ENCODE measurements around the gene PHLDA2. TPM values are rescaled to one million over a fixed set of nuclear protein-coding genes. Genes with fewer than 3 reads are reported as not detected.
"Not testable (repeated sequence)": the region's sequence is repeated elsewhere in the genome, so short reads cannot be mapped to it uniquely, and the experiment has no call there.

PHLDA2 gene
- total and polyA plus RNA-seq, 2 of the 13 experiments (the other 11 are each of a cell fraction or from before 2014, with no cell fraction given): 0.55 to 0.78 TPM

DNA sequence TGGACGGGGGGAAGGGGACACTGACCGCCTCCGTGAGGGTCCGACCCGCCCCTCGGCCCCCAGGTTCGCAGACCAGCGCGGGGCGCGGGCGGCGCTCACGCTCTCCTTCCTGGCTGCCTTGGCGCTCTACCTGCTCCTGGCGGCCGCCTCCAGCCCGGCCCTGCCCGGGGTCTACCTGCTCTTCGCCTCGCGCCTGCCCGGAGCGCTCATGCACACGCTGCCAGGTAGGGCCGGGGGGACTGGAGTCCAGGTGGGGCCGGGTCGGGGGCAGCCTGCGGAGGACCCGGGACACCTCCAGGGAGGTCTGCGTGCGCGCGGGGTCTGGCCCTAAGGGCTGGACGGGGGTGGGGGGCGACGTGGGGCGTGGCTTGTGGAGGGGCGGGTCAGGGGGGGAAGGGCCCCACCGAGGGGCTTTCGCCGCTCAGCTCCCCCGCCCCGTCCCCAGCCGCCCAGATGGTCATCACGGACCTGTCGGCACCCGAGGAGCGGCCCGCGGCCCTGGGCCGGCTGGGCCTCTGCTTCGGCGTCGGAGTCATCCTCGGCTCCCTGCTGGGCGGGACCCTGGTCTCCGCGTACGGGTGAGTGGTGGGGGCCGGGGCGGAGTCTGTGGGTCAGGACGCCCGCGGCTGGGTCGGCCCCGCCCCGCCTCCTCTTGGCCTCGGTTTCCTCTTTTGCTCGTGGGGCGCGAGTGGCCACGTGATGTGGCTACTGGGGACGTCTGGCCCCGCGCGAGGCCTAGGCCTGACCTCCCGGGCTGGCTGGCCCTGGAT is 19.9 kb downstream of the PHLDA2 start:
- no peak overlapping the region for H3K27ac ChIP-seq (ENCODE audit: extremely low read length, insufficient read depth, low read length)
- 97% methylated on average over 66 of the region's 78 CpGs for WGBS (ENCODE audit: low lambda C conversion rate)
- in situ Hi-C loops (cut with HindIII; ENCODE audit: extremely low pct_ligation_motif_present, low pct_unique_long_range_greater_than_20kb) (no loop called here), intact Hi-C loops (cut with micrococcal nuclease; ENCODE audit: unreplicated experiment) (no loop called here)
- no peaks in the 10 kb centered on the region for H3K27me3 ChIP-seq (ENCODE audit: control insufficient read depth in 1 of 2, insufficient read depth in 2 of 2, low read length in 2 of 2)
- no peak overlapping the region for H2AFZ ChIP-seq (ENCODE audit: low read length)
- H3K4me1 ChIP-seq (ENCODE audit: insufficient read depth, low read length): peaks cover 23% of the 10 kb centered on the region
- H3K9ac ChIP-seq (ENCODE audit: insufficient read depth, low read depth, low read length): no peak overlapping the region
- POLR2A ChIA-PET: no interaction called here
- FAIRE-seq (no peak), DNase-seq (ENCODE audit: low spot score) (no peak), ATAC-seq (no peak)
- H3K36me3 ChIP-seq (replicated peaks in 1 of 2; ENCODE audit: control insufficient read depth in 1 of 2, insufficient read depth in 2 of 2, low read length in 2 of 2): peaks cover 0 to 3% of the 10 kb centered on the region in 2 experiments; a peak in 1 of 5 replicates
- H3K4me3 ChIP-seq (replicated peaks in 1 of 3; ENCODE audit: insufficient read depth in 1 of 3, low read depth in 2 of 3, low read length in 3 of 3): no peak overlapping the region
- H4K20me1 ChIP-seq (ENCODE audit: insufficient read depth, low read length): 0 out of 2 replicates have a peak, but pooled peaks cover 3% of the 10 kb centered on the region
- no peaks in the 10 kb centered on the region for H3K9me3 ChIP-seq (ENCODE audit: low read length)
- H3K4me2 ChIP-seq (ENCODE audit: low read depth, low read length): no peak overlapping the region
- TF ChIP-seq HNRNPK (IDR thresholded peaks at IDR 0.05; ENCODE audit: low read depth, low read length, poor library complexity, severe bottlenecking) (peak; percentile 15), ZNF367 (CRISPR knock-in tag; IDR thresholded peaks at IDR 0.05; ENCODE audit: borderline replicate concordance) (no peak)
- CTCF ChIA-PET (ENCODE audit: low intra/inter-chr PET ratio, low total read pairs): no interaction called here
- BruUV-seq (replicated peaks): no TSS peak
- peaks cover 2% of the 10 kb centered on the region for H3K79me2 ChIP-seq (ENCODE audit: insufficient read depth, low read length)

DNA sequence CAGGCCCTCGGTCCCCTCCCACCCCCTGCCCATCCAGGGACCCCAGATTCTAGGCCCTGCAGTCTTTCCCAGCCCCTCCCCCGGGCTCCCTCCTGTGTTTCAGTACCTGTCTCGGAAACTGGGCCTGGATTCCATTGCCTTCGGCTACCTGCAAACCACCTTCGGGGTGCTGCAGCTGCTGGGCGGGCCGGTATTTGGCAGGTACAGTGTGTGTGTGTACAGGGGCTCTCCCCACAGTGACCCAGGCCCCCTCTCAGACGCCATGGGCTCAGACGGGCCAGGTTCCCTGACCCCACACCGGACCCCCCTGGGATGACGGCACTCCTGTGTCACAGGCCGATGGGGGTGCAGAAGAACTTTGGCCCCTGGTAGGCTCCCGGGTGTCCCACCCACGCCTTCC is 21.1 kb downstream of the PHLDA2 start:
- Histone ChIP-seq H2AFZ (ENCODE audit: low read length) (no peak overlapping the region), H3K27ac (ENCODE audit: extremely low read length, insufficient read depth, low read length) (no peak overlapping the region), H3K4me2 (ENCODE audit: low read depth, low read length) (no peak overlapping the region), H3K9me3 (ENCODE audit: low read length) (no peaks in the 10 kb centered on the region), H3K4me1 (ENCODE audit: insufficient read depth, low read length) (peaks cover 34% of the 10 kb centered on the region), H4K20me1 (ENCODE audit: insufficient read depth, low read length) (0 out of 2 replicates have a peak, but pooled peaks cover 3% of the 10 kb centered on the region), H3K36me3 (replicated peaks in 1 of 2; ENCODE audit: control insufficient read depth in 1 of 2, insufficient read depth in 2 of 2, low read length in 2 of 2) (peaks cover 0 to 3% of the 10 kb centered on the region in 2 experiments; a peak in 1 of 5 replicates), H3K4me3 (replicated peaks in 1 of 3; ENCODE audit: insufficient read depth in 1 of 3, low read depth in 2 of 3, low read length in 3 of 3) (no peak overlapping the region), H3K79me2 (ENCODE audit: insufficient read depth, low read length) (peaks cover 10% of the 10 kb centered on the region), H3K27me3 (ENCODE audit: control insufficient read depth in 1 of 2, insufficient read depth in 2 of 2, low read length in 2 of 2) (no peaks in the 10 kb centered on the region), H3K9ac (ENCODE audit: insufficient read depth, low read depth, low read length) (no peak overlapping the region)
- intact Hi-C loops (cut with micrococcal nuclease; ENCODE audit: unreplicated experiment) (no loop called here), in situ Hi-C loops (cut with HindIII; ENCODE audit: extremely low pct_ligation_motif_present, low pct_unique_long_range_greater_than_20kb) (no loop called here)
- WGBS (ENCODE audit: low lambda C conversion rate): 93% methylated on average over 4 of the region's 14 CpGs
- ChIA-PET POLR2A (no interaction called here), CTCF (ENCODE audit: low intra/inter-chr PET ratio, low total read pairs) (no interaction called here)
- FAIRE-seq (no peak), DNase-seq (ENCODE audit: low spot score) (no peak), ATAC-seq (no peak)
- TF ChIP-seq ZNF432 (CRISPR knock-in tag; IDR thresholded peaks at IDR 0.05; ENCODE audit: borderline replicate concordance) (no peak), AGO2 (optimal IDR thresholded peaks at IDR 0.05; ENCODE audit: low read depth, low read length) (peak; percentile 34)
- BruUV-seq (replicated peaks): no TSS peak

- FAIRE-seq; CTCF ChIA-PET (ENCODE audit: low intra/inter-chr PET ratio, low total read pairs); H3K27ac ChIP-seq (ENCODE audit: extremely low read length, insufficient read depth, low read length); H3K4me3 ChIP-seq (replicated peaks in 1 of 3; ENCODE audit: insufficient read depth in 1 of 3, low read depth in 2 of 3, low read length in 3 of 3); H3K9ac ChIP-seq (ENCODE audit: insufficient read depth, low read depth, low read length); BruUV-seq (replicated peaks); H4K20me1 ChIP-seq (ENCODE audit: insufficient read depth, low read length); DNase-seq (ENCODE audit: low spot score); H3K27me3 ChIP-seq (ENCODE audit: control insufficient read depth in 1 of 2, insufficient read depth in 2 of 2, low read length in 2 of 2); H2AFZ ChIP-seq (ENCODE audit: low read length); intact Hi-C loops (cut with micrococcal nuclease; ENCODE audit: unreplicated experiment); ATAC-seq; in situ Hi-C loops (cut with HindIII; ENCODE audit: extremely low pct_ligation_motif_present, low pct_unique_long_range_greater_than_20kb); POLR2A ChIA-PET; H3K36me3 ChIP-seq (replicated peaks in 1 of 2; ENCODE audit: control insufficient read depth in 1 of 2, insufficient read depth in 2 of 2, low read length in 2 of 2); H3K9me3 ChIP-seq (ENCODE audit: low read length): not testable (repeated sequence)
- H3K79me2 ChIP-seq (ENCODE audit: insufficient read depth, low read length): peaks cover 10% of the 10 kb centered on the region
- H3K4me1 ChIP-seq (ENCODE audit: insufficient read depth, low read length): peaks cover 28% of the 10 kb centered on the region
- 95% methylated on average over 7 of the region's 7 CpGs for WGBS (ENCODE audit: low lambda C conversion rate)
- H3K4me2 ChIP-seq (ENCODE audit: low read depth, low read length): peak overlapping the region; percentile 99; the same call in 1 of the 2 replicates
These were observed 23.9 kb downstream of the PHLDA2 start for GRCh38 chr11:2905299-2905698.

All from HepG2 (cell line).